Ramos (cell line): Measurements from ENCODE around the gene GRK4.

Source experiments
- in situ Hi-C: fragments of 300-500 bp; cut with MboI; formaldehyde crosslinking; loops from one replicate; pipeline ENCODE4 v1.14.3; 2022; ENCODE audit warnings: low sequenced_read_pairs; ENCODE audit not compliant: unreplicated experiment

Gene GRK4

DNA sequence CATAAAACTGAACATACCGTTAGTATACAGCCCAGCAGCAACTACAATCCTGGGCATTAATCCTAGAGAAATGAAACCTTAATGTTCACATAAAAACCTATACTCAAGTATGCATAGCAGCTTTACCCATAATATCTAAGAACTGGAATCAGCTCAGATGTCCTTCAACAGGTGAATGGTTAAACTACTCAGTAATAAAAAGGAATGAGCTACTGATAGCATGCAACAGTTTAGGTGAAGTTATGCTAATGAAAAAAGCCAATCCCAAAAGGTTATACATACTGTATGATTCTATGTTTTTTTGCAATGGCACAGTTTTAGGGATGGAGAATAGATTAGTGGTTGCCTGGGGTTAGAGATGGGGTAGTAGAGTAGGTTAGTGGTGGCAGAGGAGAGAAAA, 120.4 kb downstream of the GRK4 start:
- in situ Hi-C loops = loop anchor here (25.0 kb wide), 1 partner anchor 1371 kb away; the partner anchor contains the start of genes SLBP, TACC3 and TMEM129

DNA sequence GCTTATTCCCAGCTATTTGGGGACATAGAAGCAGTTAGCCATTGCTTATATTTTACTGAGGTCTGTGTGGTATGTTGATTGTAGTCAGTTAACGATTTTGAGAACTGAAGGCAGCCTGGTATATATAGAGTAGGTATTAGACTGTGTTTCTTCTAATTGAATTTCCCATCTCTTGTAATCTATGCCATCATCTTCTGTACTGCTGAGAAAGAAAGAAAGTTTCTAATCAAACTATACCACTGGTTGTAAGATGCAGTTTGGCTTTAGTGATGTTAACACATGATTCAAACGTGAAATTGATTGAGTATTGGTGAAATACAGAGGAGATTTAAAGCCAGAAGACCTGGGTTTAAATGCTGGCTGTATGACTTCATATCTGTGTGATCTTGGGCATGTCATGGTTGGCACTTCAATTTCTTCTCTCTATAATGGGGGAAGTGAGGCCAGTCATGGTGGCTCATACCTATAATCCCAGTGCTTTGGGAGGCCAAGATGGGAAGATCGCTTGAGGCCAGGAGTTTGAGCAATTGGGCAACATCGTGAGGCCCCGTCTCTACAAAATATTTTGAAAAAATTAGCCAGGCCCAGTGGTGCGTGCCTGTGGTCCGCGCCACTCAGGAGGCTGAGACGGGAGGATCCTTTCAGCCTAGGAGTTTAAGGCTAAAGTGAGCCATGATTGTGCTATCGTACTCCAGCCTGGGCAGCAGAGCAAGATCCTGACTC, 122.7 kb downstream of the GRK4 start:
- in situ Hi-C loops = loop anchor here (25.0 kb wide), 1 partner anchor 1374 kb away; the partner anchor contains the start of genes SLBP, TACC3 and TMEM129

- in situ Hi-C loops = loop anchor here (25.0 kb wide), 1 partner anchor 1375 kb away; the partner anchor contains the start of genes SLBP, TACC3 and TMEM129
These were observed 123.9 kb downstream of the GRK4 start for GRCh38 chr4:3087115-3087797.
